Measurements from ENCODE around the gene PLA2G1B. TPM values are rescaled to one million over a fixed set of nuclear protein-coding genes. Genes with fewer than 3 reads are reported as not detected.

The PLA2G1B gene
- total and polyA plus RNA-seq, 11 donors: 0.93 to 2.0 (median 1.5) TPM; not detected in 7

DNA sequence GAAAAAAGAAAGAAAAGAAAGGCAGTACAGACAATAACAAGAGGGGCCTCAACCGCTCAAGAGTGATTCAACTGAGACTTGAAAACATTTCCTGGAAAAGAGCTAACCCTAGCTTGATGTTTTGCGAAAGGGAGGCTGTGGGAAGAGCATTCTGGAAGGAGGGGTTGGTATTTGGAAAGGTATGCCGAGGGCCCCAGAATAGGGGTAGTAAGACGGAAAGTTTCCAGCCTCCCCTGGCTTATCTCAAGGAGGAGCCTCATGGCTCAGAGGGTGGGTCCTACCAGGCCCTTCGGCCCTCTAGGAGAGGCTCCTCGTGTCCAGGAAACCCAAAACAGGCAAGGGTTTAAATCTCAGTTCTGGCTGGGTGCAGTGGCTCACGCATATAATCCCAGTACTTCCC is 44.3 kb downstream of the PLA2G1B start:
- Histone ChIP-seq H3K9me3 (no peaks in the 10 kb centered on the region), H3K27me3 (no peaks in the 10 kb centered on the region), H3K4me1 (no peaks in the 10 kb centered on the region), H3K36me3 (no peaks in the 10 kb centered on the region), H3K4me3 (no peak overlapping the region), H3K27ac (no peak overlapping the region)
- intact Hi-C loops (cut with DNase I): no loop called here
- ATAC-seq (no peak), DNase-seq (no peak)
- 63 to 69% (median 66%) methylated on average over 7 of the region's 7 CpGs for WGBS, 4 donors
- TF ChIP-seq, protein P1, sequence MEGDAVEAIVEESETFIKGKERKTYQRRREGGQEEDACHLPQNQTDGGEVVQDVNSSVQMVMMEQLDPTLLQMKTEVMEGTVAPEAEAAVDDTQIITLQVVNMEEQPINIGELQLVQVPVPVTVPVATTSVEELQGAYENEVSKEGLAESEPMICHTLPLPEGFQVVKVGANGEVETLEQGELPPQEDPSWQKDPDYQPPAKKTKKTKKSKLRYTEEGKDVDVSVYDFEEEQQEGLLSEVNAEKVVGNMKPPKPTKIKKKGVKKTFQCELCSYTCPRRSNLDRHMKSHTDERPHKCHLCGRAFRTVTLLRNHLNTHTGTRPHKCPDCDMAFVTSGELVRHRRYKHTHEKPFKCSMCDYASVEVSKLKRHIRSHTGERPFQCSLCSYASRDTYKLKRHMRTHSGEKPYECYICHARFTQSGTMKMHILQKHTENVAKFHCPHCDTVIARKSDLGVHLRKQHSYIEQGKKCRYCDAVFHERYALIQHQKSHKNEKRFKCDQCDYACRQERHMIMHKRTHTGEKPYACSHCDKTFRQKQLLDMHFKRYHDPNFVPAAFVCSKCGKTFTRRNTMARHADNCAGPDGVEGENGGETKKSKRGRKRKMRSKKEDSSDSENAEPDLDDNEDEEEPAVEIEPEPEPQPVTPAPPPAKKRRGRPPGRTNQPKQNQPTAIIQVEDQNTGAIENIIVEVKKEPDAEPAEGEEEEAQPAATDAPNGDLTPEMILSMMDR (IDR thresholded peaks at IDR 0.05): no peak
- TF ChIP-seq POLR2A (IDR thresholded peaks at IDR 0.05): no peak

DNA sequence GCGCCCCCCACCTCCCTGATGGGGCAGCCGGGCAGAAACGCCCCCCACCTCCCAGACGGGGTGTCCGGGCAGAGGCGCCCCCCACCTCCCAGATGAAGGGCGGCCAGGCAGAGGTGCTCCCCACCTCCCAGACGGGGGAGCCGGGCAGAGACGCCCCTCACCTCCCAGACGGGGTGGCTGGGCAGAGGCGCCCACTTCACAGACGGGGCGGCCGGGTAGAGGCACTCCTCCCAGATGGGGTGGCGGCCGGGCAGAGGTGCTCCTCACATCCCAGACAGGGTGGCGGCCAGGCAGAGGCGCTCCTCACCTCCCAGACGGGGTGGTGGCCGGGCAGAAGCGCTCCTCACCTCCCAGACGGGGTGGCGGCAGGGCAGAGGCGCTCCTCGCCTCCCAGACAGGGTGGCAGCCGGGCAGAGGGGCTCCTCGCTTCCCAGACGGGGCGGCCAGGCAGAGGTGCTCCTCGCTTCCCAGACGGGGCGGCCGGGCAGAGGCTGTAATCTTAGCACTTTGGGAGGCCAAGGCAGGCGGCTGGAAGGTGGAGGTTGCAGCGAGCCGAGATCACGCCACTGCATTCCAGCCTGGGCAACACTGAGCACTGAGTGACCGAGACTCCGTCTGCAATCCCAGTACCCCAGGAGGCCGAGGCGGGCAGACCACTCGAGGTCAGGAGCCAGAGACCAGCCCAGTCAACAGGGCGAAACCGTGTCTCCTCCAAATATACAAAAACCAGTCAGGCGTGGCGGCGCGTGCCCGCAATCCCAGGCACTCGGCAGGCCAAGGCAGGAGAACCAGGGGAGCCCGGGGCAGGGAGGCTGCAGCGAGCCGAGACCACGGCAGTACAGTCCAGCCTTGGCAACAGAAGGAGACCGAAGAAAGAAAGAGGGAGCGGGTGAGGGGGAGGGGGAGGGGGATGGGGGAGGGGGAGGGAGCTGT is 49.2 kb downstream of the PLA2G1B start:
- H3K4me1 ChIP-seq: no peaks in the 10 kb centered on the region
- H3K36me3 ChIP-seq: no peaks in the 10 kb centered on the region
- 95 to 96% (median 95%) methylated on average over 47 to 57 of the region's 57 CpGs for WGBS, 4 donors
- ATAC-seq (no peak), DNase-seq (peak in 1 of 5 donors; percentile 59)
- H3K27me3 ChIP-seq: no peaks in the 10 kb centered on the region
- no peaks in the 10 kb centered on the region for H3K9me3 ChIP-seq
- H3K27ac ChIP-seq: no peak overlapping the region
- TF ChIP-seq, protein P1 (IDR thresholded peaks at IDR 0.05): no peak
- no peak for TF ChIP-seq POLR2A (IDR thresholded peaks at IDR 0.05)
- H3K4me3 ChIP-seq: no peak overlapping the region
- intact Hi-C loops (cut with DNase I): no loop called here

DNA sequence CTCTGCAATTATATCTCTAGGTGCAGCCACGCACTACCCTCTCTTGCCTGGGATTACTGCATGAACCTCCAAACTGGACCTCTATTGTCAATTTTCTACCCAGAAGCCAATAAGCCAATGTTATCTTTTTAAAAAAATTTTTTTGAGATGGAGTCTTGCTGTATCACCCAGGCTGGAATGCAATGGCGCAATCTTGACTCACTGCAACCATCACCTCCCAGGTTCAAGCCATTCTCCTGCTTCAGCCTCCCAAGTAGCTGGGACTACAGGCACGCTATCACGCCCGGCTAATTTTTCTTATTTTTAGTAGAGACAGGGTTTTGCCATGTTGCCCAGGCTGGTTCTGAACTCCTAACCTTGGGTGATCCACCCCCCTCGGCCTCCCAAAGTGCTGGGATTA is 50.8 kb downstream of the PLA2G1B start:
- intact Hi-C loops (cut with DNase I): no loop called here
- WGBS, 4 donors: 92 to 96% (median 95%) methylated on average over 6 of the region's 6 CpGs
- Histone ChIP-seq H3K27ac (no peak overlapping the region), H3K4me1 (no peaks in the 10 kb centered on the region), H3K27me3 (no peaks in the 10 kb centered on the region), H3K9me3 (no peaks in the 10 kb centered on the region), H3K36me3 (no peaks in the 10 kb centered on the region), H3K4me3 (no peak overlapping the region)
- TF ChIP-seq, protein P1 (IDR thresholded peaks at IDR 0.05): no peak
- no peak for TF ChIP-seq POLR2A (IDR thresholded peaks at IDR 0.05)
- no peak for DNase-seq
- no peak for ATAC-seq

Other genes with a start within 250 kb of the PLA2G1B start
- 10 to 100 TPM; 16.4 to 46.2 (median 26.4) TPM for gene RAB35, start 211.0 kb downstream of the PLA2G1B start, total RNA-seq
- 10 to 100 TPM; 15.4 to 44.6 TPM for gene RAB35, start 211.0 kb downstream of the PLA2G1B start, polyA plus RNA-seq
- 10 to 100 TPM; 24.4 to 51.7 (median 34.6) TPM for gene GCN1, start 133.1 kb downstream of the PLA2G1B start, total RNA-seq
- 10 to 100 TPM in 1 of 2 donors, 1 to 10 TPM in 1; 7.2 to 26.7 TPM for gene GCN1, start 133.1 kb downstream of the PLA2G1B start, polyA plus RNA-seq
- 1,000 to 10,000 TPM in 3 of 9 donors, 100 to 1,000 TPM in 6; 487 to 1,330 (median 861) TPM for gene RPLP0, start 126.7 kb downstream of the PLA2G1B start, total RNA-seq
- gene RPLP0, start 126.7 kb downstream of the PLA2G1B start, polyA plus RNA-seq: 1,000 to 10,000 TPM in 1 of 2 donors, 100 to 1,000 TPM in 1; 692 to 3,248 TPM
- 100 to 1,000 TPM in 1 of 9 donors, 10 to 100 TPM in 8; 34.3 to 103 (median 69.9) TPM for gene PXN, start 62.0 kb downstream of the PLA2G1B start, total RNA-seq
- 10 to 100 TPM; 58.7 to 90.5 TPM for gene PXN, start 62.0 kb downstream of the PLA2G1B start, polyA plus RNA-seq
- gene RNU4-2, start 35.9 kb downstream of the PLA2G1B start, total RNA-seq: over 10,000 TPM in 3 of 9 donors, 1,000 to 10,000 TPM in 4, not detected in 2; 3,467 to 16,563 (median 7,253) TPM
- gene RNU4-2, start 35.9 kb downstream of the PLA2G1B start, polyA plus RNA-seq: not detected
- 1,000 to 10,000 TPM in 4 of 9 donors, 100 to 1,000 TPM in 3, not detected in 2; 376 to 4,299 (median 1,541) TPM for gene RNU4-1, start 34.5 kb downstream of the PLA2G1B start, total RNA-seq
- not detected for gene RNU4-1, start 34.5 kb downstream of the PLA2G1B start, polyA plus RNA-seq
- gene SIRT4, start 25.5 kb downstream of the PLA2G1B start, total RNA-seq: 10 to 100 TPM in 1 of 9 donors, 1 to 10 TPM in 8; 3.2 to 10.6 (median 4.7) TPM
- gene SIRT4, start 25.5 kb downstream of the PLA2G1B start, polyA plus RNA-seq: 1 to 10 TPM; 3.0 to 7.4 TPM
- gene MSI1, start 41.4 kb upstream of the PLA2G1B start, total RNA-seq: 1 to 10 TPM; 3.5 to 8.7 (median 5.6) TPM
- gene MSI1, start 41.4 kb upstream of the PLA2G1B start, polyA plus RNA-seq: 1 to 10 TPM; 2.1 to 2.4 TPM
- 100 to 1,000 TPM; 117 to 318 (median 172) TPM for gene COX6A1, start 110.3 kb upstream of the PLA2G1B start, total RNA-seq
- 100 to 1,000 TPM; 531 to 708 TPM for gene COX6A1, start 110.3 kb upstream of the PLA2G1B start, polyA plus RNA-seq
- 10 to 100 TPM in 8 of 9 donors, 1 to 10 TPM in 1; 6.4 to 17.6 (median 14.9) TPM for gene TRIAP1, start 118.6 kb upstream of the PLA2G1B start, total RNA-seq
- 10 to 100 TPM; 18.0 to 34.9 TPM for gene TRIAP1, start 118.6 kb upstream of the PLA2G1B start, polyA plus RNA-seq
- gene GATC, start 118.7 kb upstream of the PLA2G1B start, total RNA-seq: 10 to 100 TPM in 7 of 9 donors, 1 to 10 TPM in 2; 8.5 to 18.0 (median 11.8) TPM
- 10 to 100 TPM in 1 of 2 donors, 1 to 10 TPM in 1; 5.4 to 11.5 TPM for gene GATC, start 118.7 kb upstream of the PLA2G1B start, polyA plus RNA-seq
- gene SRSF9, start 142.0 kb upstream of the PLA2G1B start, total RNA-seq: 10 to 100 TPM; 14.8 to 67.1 (median 33.7) TPM
- gene SRSF9, start 142.0 kb upstream of the PLA2G1B start, polyA plus RNA-seq: 10 to 100 TPM; 27.2 to 39.1 TPM
- gene DYNLL1, start 168.3 kb upstream of the PLA2G1B start, total RNA-seq: 100 to 1,000 TPM in 8 of 9 donors, 10 to 100 TPM in 1; 92.2 to 269 (median 120) TPM
- gene DYNLL1, start 168.3 kb upstream of the PLA2G1B start, polyA plus RNA-seq: 100 to 1,000 TPM; 164 to 320 TPM
- gene COQ5, start 201.4 kb upstream of the PLA2G1B start, total RNA-seq: 10 to 100 TPM; 27.9 to 46.5 (median 36.7) TPM
- 10 to 100 TPM; 29.2 to 48.9 TPM for gene COQ5, start 201.4 kb upstream of the PLA2G1B start, polyA plus RNA-seq
- gene RNF10, start 206.6 kb upstream of the PLA2G1B start, total RNA-seq: 100 to 1,000 TPM; 165 to 363 (median 278) TPM
- 100 to 1,000 TPM; 247 to 490 TPM for gene RNF10, start 206.6 kb upstream of the PLA2G1B start, polyA plus RNA-seq

All from heart left ventricle (tissue), 16 donors.